HepG2 (cell line): ENCODE results near the gene TBC1D21. TPM values are rescaled to one million over a fixed set of nuclear protein-coding genes. Genes with fewer than 3 reads are reported as not detected.

Experiments
- ATAC-seq: fragments of 200-7000 bp; cut with Tn5 transposase; 3 replicates; pipeline ENCODE4 v1.9.1; 2020; ENCODE audit warnings: mild to moderate bottlenecking, moderate library complexity
- BruUV-seq: library from RNA; stranded (reverse); fragments of 400-500 nt; replicated peaks from 2 replicates; lab custom pipeline; 2021; lab: Mats Ljungman, UMichigan
- CTCF ChIA-PET: fragments of 300-600 bp; formaldehyde crosslinking; extraction: SDS; loops from one replicate; lab custom pipeline; 2021; ENCODE audit warnings: low total read pairs, inconsistent platforms, low intra/inter-chr PET ratio; lab: Yijun Ruan, JAX
- POLR2A ChIA-PET: fragments of 350-600 bp; sonication (Branson Sonifier 250); formaldehyde crosslinking; loops from one replicate; lab custom pipeline; 2020; ENCODE audit warnings: antibody characterized with exemption, inconsistent platforms; lab: Yijun Ruan, JAX
- DNase-seq: peaks from one replicate; pipeline ENCODE4 v3.0.0-alpha.2; 2015; ENCODE audit warnings: low spot score
- FAIRE-seq: peaks from 3 replicates; lab custom pipeline; 2011; peaks lifted over from hg19 to GRCh38; lab: Jason Lieb, UNC
- H2AFZ ChIP-seq: one replicate; pipeline ENCODE4 v1.6.1; 2011; ENCODE audit warnings: low read length, inconsistent platforms
- H3K27ac ChIP-seq: fragments of 300-600 bp; 3 replicates; pipeline ENCODE4 v1.8.0; 2011; ENCODE audit warnings: mixed run types, mild to moderate bottlenecking, mixed read lengths, low read length, inconsistent platforms; ENCODE audit not compliant: insufficient read depth; ENCODE audit errors: extremely low read length
- H3K27me3 ChIP-seq, 2 experiments: fragments of 200-600 bp in 1 of 2; 2 replicates in 1 of 2; 3 replicates in 1 of 2; pipeline versions ENCODE4 v1.6.0 to v1.8.0; 2011; ENCODE audit warnings: low read length in 2 of 2, mild to moderate bottlenecking in 2 of 2, moderate library complexity in 2 of 2, inconsistent platforms in 1 of 2; ENCODE audit not compliant: insufficient read depth in 2 of 2, control insufficient read depth in 1 of 2
- H3K36me3 ChIP-seq, 2 experiments: fragments of 200-600 bp in 1 of 2; replicated peaks in 1 of 2; 2 replicates in 1 of 2; 3 replicates in 1 of 2; pipeline versions ENCODE4 v1.5.1 to v1.8.0; 2011; ENCODE audit warnings: low read length in 2 of 2, inconsistent platforms in 1 of 2; ENCODE audit not compliant: insufficient read depth in 2 of 2, control insufficient read depth in 1 of 2
- H3K4me1 ChIP-seq: 2 replicates; pipeline ENCODE4 v1.5.1; 2012; ENCODE audit warnings: low read length, inconsistent platforms; ENCODE audit not compliant: insufficient read depth
- H3K4me2 ChIP-seq: 2 replicates; pipeline ENCODE4 v1.6.0; 2011; ENCODE audit warnings: low read depth, low read length, inconsistent platforms
- H3K4me3 ChIP-seq, 3 experiments: fragments of 200-600 bp in 1 of 3; sonication (generic), shearing (Covaris generic) in 1 of 3; replicated peaks in 1 of 3; 2 replicates each; pipeline ENCODE4 v1.5.1; 2011 to 2016; ENCODE audit warnings: low read length in 3 of 3, inconsistent platforms in 2 of 3, low read depth in 2 of 3, mild to moderate bottlenecking in 2 of 3, control low read depth in 1 of 3, mixed read lengths in 1 of 3; ENCODE audit not compliant: insufficient read depth in 1 of 3
- H3K79me2 ChIP-seq: one replicate; pipeline ENCODE4 v1.6.1; 2011; ENCODE audit warnings: low read length, inconsistent platforms; ENCODE audit not compliant: insufficient read depth
- H3K9ac ChIP-seq: 2 replicates; pipeline ENCODE4 v1.6.0; 2011; ENCODE audit warnings: mild to moderate bottlenecking, low read depth, low read length, inconsistent platforms; ENCODE audit not compliant: insufficient read depth
- H3K9me3 ChIP-seq: 2 replicates; pipeline ENCODE4 v1.5.1; 2012; ENCODE audit warnings: mild to moderate bottlenecking, low read length
- H4K20me1 ChIP-seq: 2 replicates; pipeline ENCODE4 v1.6.0; 2011; ENCODE audit warnings: inconsistent platforms, mild to moderate bottlenecking, low read length, moderate library complexity; ENCODE audit not compliant: insufficient read depth
- HDAC1 ChIP-seq: sonication (generic); formaldehyde crosslinking; IDR thresholded peaks from 2 replicates; pipeline ENCODE4 v1.5.1; 2020; ENCODE audit warnings: mild to moderate bottlenecking, missing genetic modification reagents
- HNF4A ChIP-seq: sonication (generic); formaldehyde crosslinking; IDR thresholded peaks from 2 replicates; pipeline ENCODE4 v1.4.0; 2020; ENCODE audit warnings: missing genetic modification reagents
- ZKSCAN5 ChIP-seq: sonication (generic); formaldehyde crosslinking; IDR thresholded peaks from 2 replicates; pipeline ENCODE4 v1.5.1; 2020; ENCODE audit warnings: mild to moderate bottlenecking, missing genetic modification reagents
- WGBS: methylation state at CpG from one replicate; pipeline ENCODE4 v1.1.6; 2017; ENCODE audit warnings: low lambda C conversion rate; 5-methylcytosine and 5-hydroxymethylcytosine counted together
- in situ Hi-C: cut with HindIII; loops from 2 replicates; pipeline ENCODE4 v1.10.0; 2017; ENCODE audit warnings: low pct_unique_long_range_greater_than_20kb; ENCODE audit not compliant: extremely low pct_ligation_motif_present
- intact Hi-C: fragments of 100-400 bp; cut with micrococcal nuclease; formaldehyde crosslinking; loops from one replicate; pipeline ENCODE4 v1.10.0; 2022; ENCODE audit not compliant: unreplicated experiment
- polyA plus RNA-seq, 8 experiments: library from polyadenylated mRNA; depleted of rRNA in 3 of 8; stranded (reverse) in 7 of 8; unstranded in 1 of 8; fragments of >200 nt; fragmentation: Illumina TruSeq in 4 of 8; extraction: Trizol in 4 of 8; gene quantifications; 2 replicates each; pipeline versions ENCODE4 v1.2.1 to v1.2.3, GENCODE V29; 2011 to 2016; ENCODE audit warnings: low read depth in 4 of 8, missing spikeins in 1 of 8, mixed read lengths in 1 of 8; ENCODE audit not compliant: insufficient read depth in 1 of 8
- total RNA-seq, 5 experiments: library from RNA; depleted of rRNA; stranded (reverse); fragments of >200 nt; fragmentation: Illumina TruSeq; extraction: Trizol; gene quantifications; 2 replicates each; pipeline ENCODE4 v1.2.3, GENCODE V29; 2016; ENCODE audit warnings: low read depth in 1 of 5
- TF ChIP-seq, protein P1 (sequence below): sonication (generic); formaldehyde crosslinking; IDR thresholded peaks from 2 replicates; pipeline ENCODE4 v1.9.0; 2021; ENCODE audit warnings: missing genetic modification reagents, borderline replicate concordance
- TF ChIP-seq, protein P2 (sequence below), 2 experiments: sonication (generic) in 1 of 2; formaldehyde crosslinking in 1 of 2; IDR thresholded peaks; 2 replicates each; pipeline versions ENCODE4 v1.5.1 to v1.6.1; 2011 to 2020; ENCODE audit warnings: borderline replicate concordance in 1 of 2, low read depth in 1 of 2, low read length in 1 of 2, mild to moderate bottlenecking in 1 of 2, missing genetic modification reagents in 1 of 2, moderate library complexity in 1 of 2
- TF ChIP-seq, protein P3 (sequence below): IDR thresholded peaks from 2 replicates; pipeline ENCODE4 v1.6.1; 2016; ENCODE audit warnings: low read depth, control low read depth
- TF ChIP-seq, protein P4 (sequence below): sonication (generic); formaldehyde crosslinking; IDR thresholded peaks from 2 replicates; pipeline ENCODE4 v1.4.0; 2020; ENCODE audit warnings: missing genetic modification reagents, borderline replicate concordance

The TBC1D21 gene
- total and polyA plus RNA-seq, 2 of the 13 experiments (the other 11 are each of a cell fraction or from before 2014, with no cell fraction given) = not detected

DNA sequence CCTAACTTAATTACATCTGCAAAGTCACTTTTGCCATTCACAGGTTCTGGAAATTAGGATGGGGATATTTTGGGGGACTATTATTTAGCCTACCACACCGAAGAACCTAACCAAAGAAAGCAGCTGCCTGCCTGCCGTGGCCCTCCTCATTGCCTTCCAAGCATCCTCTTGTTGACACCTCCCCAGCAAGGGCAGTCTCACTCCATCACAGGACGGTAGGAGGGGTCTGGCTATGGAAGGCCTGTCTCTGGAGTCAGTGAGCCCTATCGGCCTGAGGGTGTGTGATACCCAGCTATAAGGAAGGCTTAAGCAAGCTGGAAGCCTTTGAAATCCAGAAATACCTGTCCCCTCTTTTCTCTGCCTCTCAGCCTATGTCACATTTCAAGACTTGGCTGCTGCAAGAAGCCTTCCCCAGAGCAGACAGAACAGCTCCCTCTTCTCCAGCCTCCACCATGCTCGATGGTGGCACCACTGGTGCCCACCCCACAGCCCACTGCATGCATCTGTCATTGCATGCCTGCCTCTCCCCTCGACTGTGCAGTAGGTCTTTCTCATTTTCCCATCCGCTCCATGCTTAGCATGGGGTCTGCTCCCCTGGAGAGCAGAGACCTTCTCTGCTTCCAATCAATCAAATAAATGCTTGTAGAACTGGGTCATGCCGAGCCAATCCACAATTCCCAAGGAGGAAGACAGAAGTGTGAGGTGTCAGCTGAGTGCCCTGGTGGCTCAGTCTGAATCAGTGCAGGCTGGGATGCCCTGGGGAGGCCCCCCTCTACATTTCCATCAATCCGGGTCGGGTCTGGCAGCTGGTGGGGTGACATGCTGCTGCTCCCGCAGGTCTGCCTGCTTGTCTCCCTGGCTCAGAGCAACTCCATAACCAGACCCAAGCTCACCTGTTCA lies 29.0 kb downstream of the TBC1D21 start (continued):
- TF ChIP-seq, protein P1, sequence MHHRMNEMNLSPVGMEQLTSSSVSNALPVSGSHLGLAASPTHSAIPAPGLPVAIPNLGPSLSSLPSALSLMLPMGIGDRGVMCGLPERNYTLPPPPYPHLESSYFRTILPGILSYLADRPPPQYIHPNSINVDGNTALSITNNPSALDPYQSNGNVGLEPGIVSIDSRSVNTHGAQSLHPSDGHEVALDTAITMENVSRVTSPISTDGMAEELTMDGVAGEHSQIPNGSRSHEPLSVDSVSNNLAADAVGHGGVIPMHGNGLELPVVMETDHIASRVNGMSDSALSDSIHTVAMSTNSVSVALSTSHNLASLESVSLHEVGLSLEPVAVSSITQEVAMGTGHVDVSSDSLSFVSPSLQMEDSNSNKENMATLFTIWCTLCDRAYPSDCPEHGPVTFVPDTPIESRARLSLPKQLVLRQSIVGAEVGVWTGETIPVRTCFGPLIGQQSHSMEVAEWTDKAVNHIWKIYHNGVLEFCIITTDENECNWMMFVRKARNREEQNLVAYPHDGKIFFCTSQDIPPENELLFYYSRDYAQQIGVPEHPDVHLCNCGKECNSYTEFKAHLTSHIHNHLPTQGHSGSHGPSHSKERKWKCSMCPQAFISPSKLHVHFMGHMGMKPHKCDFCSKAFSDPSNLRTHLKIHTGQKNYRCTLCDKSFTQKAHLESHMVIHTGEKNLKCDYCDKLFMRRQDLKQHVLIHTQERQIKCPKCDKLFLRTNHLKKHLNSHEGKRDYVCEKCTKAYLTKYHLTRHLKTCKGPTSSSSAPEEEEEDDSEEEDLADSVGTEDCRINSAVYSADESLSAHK (CRISPR knock-in tag) = no peak
- TF ChIP-seq, protein P2, sequence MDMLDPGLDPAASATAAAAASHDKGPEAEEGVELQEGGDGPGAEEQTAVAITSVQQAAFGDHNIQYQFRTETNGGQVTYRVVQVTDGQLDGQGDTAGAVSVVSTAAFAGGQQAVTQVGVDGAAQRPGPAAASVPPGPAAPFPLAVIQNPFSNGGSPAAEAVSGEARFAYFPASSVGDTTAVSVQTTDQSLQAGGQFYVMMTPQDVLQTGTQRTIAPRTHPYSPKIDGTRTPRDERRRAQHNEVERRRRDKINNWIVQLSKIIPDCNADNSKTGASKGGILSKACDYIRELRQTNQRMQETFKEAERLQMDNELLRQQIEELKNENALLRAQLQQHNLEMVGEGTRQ (IDR thresholded peaks at IDR 0.05; ENCODE audit: low read depth, low read length) = no peak
- TF ChIP-seq, protein P2 (CRISPR knock-in tag; IDR thresholded peaks at IDR 0.05; ENCODE audit: borderline replicate concordance) = no peak
- TF ChIP-seq, all 625 proteins: peak for 0

DNA sequence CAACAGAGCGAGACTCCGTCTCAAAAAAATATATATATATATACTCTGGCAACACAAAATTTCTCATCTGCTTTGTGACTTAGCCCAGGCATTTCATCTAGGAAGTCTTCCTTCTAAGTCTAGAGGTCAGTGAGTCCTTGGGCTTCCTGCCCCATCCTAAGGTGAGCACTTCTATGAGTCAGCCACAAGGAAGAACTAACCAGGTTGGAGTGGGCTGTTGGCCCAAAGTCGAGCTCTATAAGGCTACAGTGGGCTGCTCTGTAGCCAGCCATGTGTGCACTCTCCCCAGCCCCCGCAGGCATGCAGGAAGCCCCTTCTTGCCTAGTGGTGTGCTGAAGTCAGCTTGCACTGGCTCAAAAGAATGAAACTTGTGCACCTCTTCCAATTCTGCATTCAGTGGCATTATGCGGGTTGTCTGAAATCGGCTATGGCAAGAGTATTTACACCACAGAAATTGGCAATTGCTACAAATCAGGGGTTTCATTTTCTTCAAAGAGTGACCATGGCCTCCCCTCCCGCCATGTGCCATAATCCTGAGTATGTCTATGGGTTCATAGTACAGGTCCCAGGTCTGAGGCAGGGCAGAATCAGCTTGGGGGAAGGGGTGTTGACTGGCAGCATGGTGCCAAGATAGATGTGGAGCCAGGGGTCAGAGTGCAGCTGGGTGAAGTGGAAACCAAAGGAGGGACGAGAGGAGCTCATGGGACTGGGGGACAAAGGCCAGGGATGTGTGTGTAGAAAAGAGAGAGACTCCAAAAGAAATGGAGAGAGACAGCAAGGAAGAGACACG lies 30.9 kb downstream of the TBC1D21 start:
- 47% methylated on average over 5 of the region's 9 CpGs for WGBS
- no TSS peak for BruUV-seq
- POLR2A ChIA-PET = no interaction called here
- no peak for TF ChIP-seq ZKSCAN5 (CRISPR knock-in tag)
- TF ChIP-seq HNF4A (CRISPR knock-in tag) = no peak
- TF ChIP-seq, protein P3, sequence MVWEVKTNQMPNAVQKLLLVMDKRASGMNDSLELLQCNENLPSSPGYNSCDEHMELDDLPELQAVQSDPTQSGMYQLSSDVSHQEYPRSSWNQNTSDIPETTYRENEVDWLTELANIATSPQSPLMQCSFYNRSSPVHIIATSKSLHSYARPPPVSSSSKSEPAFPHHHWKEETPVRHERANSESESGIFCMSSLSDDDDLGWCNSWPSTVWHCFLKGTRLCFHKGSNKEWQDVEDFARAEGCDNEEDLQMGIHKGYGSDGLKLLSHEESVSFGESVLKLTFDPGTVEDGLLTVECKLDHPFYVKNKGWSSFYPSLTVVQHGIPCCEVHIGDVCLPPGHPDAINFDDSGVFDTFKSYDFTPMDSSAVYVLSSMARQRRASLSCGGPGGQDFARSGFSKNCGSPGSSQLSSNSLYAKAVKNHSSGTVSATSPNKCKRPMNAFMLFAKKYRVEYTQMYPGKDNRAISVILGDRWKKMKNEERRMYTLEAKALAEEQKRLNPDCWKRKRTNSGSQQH (CRISPR knock-in tag) = no peak
- TF ChIP-seq, protein P4, sequence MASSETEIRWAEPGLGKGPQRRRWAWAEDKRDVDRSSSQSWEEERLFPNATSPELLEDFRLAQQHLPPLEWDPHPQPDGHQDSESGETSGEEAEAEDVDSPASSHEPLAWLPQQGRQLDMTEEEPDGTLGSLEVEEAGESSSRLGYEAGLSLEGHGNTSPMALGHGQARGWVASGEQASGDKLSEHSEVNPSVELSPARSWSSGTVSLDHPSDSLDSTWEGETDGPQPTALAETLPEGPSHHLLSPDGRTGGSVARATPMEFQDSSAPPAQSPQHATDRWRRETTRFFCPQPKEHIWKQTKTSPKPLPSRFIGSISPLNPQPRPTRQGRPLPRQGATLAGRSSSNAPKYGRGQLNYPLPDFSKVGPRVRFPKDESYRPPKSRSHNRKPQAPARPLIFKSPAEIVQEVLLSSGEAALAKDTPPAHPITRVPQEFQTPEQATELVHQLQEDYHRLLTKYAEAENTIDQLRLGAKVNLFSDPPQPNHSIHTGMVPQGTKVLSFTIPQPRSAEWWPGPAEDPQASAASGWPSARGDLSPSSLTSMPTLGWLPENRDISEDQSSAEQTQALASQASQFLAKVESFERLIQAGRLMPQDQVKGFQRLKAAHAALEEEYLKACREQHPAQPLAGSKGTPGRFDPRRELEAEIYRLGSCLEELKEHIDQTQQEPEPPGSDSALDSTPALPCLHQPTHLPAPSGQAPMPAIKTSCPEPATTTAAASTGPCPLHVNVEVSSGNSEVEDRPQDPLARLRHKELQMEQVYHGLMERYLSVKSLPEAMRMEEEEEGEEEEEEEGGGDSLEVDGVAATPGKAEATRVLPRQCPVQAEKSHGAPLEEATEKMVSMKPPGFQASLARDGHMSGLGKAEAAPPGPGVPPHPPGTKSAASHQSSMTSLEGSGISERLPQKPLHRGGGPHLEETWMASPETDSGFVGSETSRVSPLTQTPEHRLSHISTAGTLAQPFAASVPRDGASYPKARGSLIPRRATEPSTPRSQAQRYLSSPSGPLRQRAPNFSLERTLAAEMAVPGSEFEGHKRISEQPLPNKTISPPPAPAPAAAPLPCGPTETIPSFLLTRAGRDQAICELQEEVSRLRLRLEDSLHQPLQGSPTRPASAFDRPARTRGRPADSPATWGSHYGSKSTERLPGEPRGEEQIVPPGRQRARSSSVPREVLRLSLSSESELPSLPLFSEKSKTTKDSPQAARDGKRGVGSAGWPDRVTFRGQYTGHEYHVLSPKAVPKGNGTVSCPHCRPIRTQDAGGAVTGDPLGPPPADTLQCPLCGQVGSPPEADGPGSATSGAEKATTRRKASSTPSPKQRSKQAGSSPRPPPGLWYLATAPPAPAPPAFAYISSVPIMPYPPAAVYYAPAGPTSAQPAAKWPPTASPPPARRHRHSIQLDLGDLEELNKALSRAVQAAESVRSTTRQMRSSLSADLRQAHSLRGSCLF (CRISPR knock-in tag) = no peak
- no peak for TF ChIP-seq HDAC1 (CRISPR knock-in tag)

More for the DNA sequence above, 30.9 kb downstream of the TBC1D21 start:
- H3K79me2 ChIP-seq = no peaks in the 10 kb centered on the region
- CTCF ChIA-PET = no interaction called here
- DNase-seq (no peak), FAIRE-seq (no peak), ATAC-seq (no peak)
- intact Hi-C loops = no loop called here
- no peak overlapping the region for H3K27ac ChIP-seq
- no peak overlapping the region for H3K4me2 ChIP-seq
- H3K27me3 ChIP-seq = peaks cover 2 to 3% of the 10 kb centered on the region in 2 experiments; a peak in 3 of 5 replicates
- in situ Hi-C loops = no loop called here
- no peaks in the 10 kb centered on the region for H3K9me3 ChIP-seq
- no peaks in the 10 kb centered on the region for H3K36me3 ChIP-seq
- no peak overlapping the region for H2AFZ ChIP-seq
- H4K20me1 ChIP-seq = no peaks in the 10 kb centered on the region
- H3K9ac ChIP-seq = no peak overlapping the region
- H3K4me3 ChIP-seq = no peak overlapping the region
- peaks cover 6% of the 10 kb centered on the region; the same call in 1 of the 2 replicates for H3K4me1 ChIP-seq
